ENCODE results near the gene SLC25A25.
A peak's percentile ranks its signal among the peaks of the same experiment; 100 is the strongest.

SLC25A25 gene

GRCh38 chr9:128151309-128152132, 83.5 kb downstream of the SLC25A25 start:
- intact Hi-C loops (cut with DNase I), result no loop called here
- peak in 4 of 10 donors; percentile 17 to 71 (median 55) for DNase-seq

- intact Hi-C loops (cut with DNase I), result no loop called here
- DNase-seq, result peak in 4 of 10 donors; percentile 12 to 71 (median 43)
Observed at GRCh38 chr9:128152133-128153059, 84.4 kb downstream of the SLC25A25 start.

GRCh38 chr9:128153060-128153946, 85.3 kb downstream of the SLC25A25 start:
- intact Hi-C loops (cut with DNase I), result no loop called here
- DNase-seq, result peak in 4 of 10 donors; percentile 12 to 79 (median 61)

GRCh38 chr9:128153947-128154695, 86.1 kb downstream of the SLC25A25 start:
- DNase-seq, result peak in 4 of 10 donors; percentile 17 to 72 (median 62)
- intact Hi-C loops (cut with DNase I), result no loop called here

GRCh38 chr9:128155736-128156500, 87.9 kb downstream of the SLC25A25 start:
- peak in 2 of 10 donors; percentile 15 to 51 for DNase-seq
- intact Hi-C loops (cut with DNase I), result no loop called here

Measured in posterior cingulate gyrus (tissue), 11 donors.